Spleen (tissue), 7 donors: ENCODE measurements around the gene DYRK1A.

Source experiments
- POLR2AphosphoS5 ChIP-seq, 3 donors: sonication (generic); formaldehyde crosslinking; IDR thresholded peaks; one replicate each; pipeline ENCODE4 v1.5.1; 2017; ENCODE audit warnings: antibody characterized with exemption in 3 of 3
- TF ChIP-seq, protein P1 (sequence below), 11 experiments: fragments of 200-600 bp in 7 of 11; fragments of 450-650 bp in 4 of 11; sonication (generic) in 4 of 11; IDR thresholded peaks in 8 of 11; conservative IDR thresholded peaks in 3 of 11; 1 replicate in 7 of 11; 2 replicates in 4 of 11; pipeline versions ENCODE4 v1.4.0 to v1.8.0; 2016 to 2021; ENCODE audit warnings: antibody characterized with exemption in 11 of 11, inconsistent platforms in 4 of 11, mild to moderate bottlenecking in 1 of 11
- donor health status: DM: no; HTN: no; CAD: no; lungs with moderate emphysema.
- donor health status: DM: no; HTN: no; CAD: no.
- donor health status: DM: no; HTN: no; CAD: no.

GRCh38 chr21:37429356-37429755, 62.8 kb downstream of the DYRK1A start:
- TF ChIP-seq, protein P1, sequence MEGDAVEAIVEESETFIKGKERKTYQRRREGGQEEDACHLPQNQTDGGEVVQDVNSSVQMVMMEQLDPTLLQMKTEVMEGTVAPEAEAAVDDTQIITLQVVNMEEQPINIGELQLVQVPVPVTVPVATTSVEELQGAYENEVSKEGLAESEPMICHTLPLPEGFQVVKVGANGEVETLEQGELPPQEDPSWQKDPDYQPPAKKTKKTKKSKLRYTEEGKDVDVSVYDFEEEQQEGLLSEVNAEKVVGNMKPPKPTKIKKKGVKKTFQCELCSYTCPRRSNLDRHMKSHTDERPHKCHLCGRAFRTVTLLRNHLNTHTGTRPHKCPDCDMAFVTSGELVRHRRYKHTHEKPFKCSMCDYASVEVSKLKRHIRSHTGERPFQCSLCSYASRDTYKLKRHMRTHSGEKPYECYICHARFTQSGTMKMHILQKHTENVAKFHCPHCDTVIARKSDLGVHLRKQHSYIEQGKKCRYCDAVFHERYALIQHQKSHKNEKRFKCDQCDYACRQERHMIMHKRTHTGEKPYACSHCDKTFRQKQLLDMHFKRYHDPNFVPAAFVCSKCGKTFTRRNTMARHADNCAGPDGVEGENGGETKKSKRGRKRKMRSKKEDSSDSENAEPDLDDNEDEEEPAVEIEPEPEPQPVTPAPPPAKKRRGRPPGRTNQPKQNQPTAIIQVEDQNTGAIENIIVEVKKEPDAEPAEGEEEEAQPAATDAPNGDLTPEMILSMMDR (IDR thresholded peaks at IDR 0.05 in 8 of 11, conservative IDR thresholded peaks at IDR 0.05 in 3 of 11): no peak
- TF ChIP-seq POLR2AphosphoS5 (IDR thresholded peaks at IDR 0.05): peak in 1 of 3 donors; percentile 17
